GM21390 (cell line): Measurements from ENCODE around the gene CTAGE1.

ENCODE experiments used
- ATAC-seq: cut with Tn5 transposase; IDR thresholded peaks from one replicate; pipeline ENCODE4 v1.9.1; 2021; ENCODE audit not compliant: unreplicated experiment

CTAGE1 gene

DNA sequence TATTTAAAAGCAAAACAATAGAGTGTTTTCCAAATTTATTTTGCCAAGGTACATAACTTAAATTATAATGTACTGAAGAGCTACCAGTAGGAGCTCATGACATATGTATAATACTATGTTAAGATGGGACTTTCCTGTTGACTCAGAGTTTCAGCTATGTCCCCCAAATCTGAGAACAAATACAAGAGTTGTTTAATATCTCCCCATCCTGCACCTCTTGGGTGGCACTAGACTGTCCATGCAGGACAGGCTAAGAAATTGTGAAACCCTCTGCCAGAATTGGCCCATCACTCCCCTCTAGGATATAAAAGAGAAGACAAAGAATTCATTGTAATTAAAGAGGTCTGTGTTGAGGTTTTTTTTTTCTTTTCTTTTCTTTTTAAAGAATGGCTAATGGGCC is 21.7 kb upstream of the CTAGE1 start:
- no peak for ATAC-seq

DNA sequence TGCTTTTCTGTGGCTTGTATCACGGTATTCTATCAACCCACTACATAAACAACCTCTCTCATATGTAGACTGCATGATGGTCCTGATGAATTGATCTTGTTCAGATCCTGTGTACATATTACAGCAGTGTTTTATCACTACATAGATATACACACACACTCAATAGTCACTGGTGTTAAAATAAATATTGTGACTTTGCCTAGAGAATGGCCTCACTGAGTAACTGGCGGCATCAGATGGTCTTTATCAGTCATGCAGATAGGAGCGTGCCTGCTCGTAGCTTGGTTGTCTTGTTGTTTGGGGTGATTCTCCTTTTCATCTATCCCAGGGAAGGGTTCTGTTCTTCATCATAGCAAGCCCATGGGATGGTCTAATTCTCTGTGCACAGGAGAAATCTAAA is 18.4 kb upstream of the CTAGE1 start:
- ATAC-seq = no peak

DNA sequence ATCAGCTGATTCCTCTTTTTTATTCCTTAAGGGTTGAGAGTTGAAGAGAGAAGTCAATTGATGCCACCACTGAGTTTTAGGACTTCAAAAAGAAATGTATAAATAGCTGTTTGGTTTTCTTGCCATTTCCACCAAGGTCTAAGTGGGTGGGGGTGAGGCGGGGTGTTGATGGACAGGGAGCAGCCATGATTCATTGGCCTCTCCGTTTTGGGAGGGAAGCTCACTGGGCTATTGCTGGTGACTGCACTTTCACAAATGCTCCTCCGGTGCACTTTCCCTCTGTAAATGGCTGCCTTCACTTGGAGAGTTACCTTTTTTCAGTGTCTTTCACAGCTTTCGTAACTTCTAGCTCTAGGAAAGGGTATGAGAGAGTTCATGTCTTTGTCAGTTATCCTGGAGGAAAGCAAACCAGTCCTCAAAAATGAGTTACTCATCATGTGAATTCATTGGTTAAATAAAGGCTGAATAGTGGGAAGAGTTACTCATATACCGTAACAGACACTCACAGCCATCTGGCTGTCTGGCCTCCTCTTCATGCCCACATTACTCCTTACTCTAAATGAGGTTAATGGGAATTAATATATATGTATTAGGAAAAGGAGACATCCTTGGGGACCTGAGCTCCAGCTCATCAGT is 17.4 kb upstream of the CTAGE1 start:
- no peak for ATAC-seq

DNA sequence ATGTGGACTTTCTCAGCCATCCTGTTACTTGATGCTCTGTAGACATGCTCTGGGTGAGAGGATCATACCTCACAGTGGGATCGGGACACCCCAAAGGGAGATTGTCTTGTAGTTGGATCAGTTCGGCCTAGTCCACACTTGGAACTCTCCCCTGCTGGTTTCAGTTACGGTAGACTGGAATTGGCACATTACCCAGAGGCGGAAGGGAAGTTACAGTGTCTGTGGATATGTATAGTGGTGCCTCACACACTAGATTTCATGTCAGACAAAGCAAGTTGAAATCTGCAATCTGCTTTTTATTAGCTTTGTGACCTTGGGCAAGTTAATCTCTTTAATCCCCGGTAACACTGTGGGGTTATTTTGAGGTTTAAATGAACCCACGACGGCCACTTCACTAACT is 16.2 kb upstream of the CTAGE1 start:
- ATAC-seq = no peak

DNA sequence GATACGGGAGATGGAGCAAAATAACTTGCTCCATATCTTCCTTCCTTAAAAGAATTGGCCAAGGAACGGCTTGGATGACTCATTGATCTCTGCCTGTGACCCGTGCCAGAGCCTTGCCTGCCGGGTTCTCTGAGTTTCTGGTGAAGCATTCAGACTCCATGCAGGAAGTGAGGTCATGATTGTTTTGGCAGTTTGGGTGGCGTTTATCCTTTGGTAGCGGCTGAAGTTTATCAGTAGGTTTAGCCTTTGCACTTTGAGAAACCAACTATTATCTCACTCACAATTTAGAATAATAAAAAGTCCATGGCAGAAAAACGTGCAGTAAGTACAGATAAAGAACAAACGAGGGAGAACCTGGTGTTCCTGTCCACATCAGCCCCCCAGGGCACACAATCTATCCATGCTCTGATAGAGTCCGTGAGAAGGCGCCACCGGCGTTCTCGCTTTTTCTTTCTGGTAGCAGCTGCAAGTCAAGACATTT is 15.0 kb upstream of the CTAGE1 start:
- ATAC-seq = no peak

DNA sequence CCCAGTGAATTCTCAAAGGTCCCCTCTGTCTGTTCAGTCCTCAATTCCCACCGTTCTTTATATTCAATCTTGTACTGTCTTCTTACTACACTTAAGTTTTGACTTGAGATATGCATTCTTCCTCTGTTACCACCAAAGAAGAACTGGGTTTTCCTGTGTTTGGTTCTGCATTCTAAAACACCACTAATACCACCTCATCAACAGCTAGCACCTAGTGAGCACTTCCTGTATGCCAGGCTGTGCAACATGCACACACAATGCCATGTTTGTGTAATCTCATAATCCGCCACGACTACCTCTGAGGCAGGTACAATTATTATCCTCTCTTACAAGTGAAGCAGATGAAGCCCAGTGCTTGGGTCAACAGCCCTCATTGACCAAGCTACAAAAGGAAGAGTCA is 11.8 kb upstream of the CTAGE1 start:
- ATAC-seq = no peak

DNA sequence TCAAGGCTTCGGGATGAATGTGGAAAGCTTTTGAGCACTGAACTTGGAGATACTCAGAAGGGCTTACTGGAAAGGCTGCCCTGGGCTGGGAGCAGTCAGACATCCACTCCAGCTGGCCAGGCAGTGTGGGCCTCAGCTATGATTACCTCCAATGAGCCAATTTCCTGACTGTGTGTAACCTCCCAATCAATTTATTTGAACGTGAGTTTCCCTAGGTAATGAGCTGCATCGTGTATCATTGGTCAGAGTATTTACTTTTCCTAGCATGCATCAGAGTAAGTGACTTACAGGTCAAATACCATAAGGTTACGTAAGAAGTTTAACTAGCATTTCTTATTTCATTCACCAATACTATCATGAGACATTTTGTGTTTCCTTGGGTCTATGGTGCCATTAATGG is 11.0 kb upstream of the CTAGE1 start:
- ATAC-seq = no peak

DNA sequence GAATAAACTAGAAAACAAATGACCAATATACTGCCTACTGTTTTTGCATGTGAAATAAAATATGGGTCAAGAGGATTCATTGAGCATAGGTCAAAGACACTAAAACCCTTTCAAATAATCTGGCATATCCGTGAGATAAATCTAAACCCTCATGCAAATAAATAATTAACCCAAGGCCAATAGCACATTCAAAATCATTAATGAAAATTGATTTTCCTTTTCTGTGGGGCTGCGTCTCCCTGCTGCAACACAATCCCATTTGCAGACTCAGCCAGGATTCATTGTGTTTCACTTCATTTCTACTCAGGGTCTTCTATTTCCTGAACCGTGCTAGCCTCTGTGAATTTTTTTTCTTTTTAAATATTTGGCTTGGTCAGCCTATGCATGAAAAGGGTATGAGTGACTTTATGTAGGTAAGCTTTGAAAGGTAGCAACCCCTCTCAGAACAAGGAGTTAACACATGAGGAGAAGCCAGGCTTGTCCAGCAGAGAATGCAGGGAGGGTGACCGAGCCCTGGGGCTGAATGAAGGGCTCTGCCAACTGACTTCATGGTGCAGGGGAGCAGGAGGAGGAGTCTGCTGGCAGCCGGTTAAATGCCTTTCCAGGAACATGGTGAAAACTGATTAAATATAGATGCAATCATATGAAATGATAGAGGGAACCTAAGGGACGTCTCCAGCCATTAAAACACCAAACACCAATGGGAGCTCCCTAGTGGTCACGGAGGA is 10.3 kb upstream of the CTAGE1 start:
- ATAC-seq = no peak

DNA sequence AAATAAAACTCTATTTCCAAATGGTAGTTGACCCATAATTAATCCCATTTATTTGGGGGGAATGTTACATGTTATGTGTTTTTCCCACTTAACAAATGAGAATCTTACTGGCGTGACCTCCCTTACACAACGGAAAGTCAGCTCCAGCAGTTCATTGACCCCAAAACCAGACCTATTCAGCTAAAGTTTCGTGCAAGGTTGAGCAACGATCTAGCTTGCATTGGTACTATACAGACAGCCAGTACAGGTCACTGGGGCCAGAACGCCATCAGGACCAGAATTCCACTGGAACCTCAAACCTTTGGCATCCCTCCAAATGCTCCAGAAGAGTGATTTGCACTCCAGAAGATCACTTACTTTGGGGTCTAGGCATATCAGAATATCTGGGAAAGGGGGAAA is 6.8 kb upstream of the CTAGE1 start:
- no peak for ATAC-seq

DNA sequence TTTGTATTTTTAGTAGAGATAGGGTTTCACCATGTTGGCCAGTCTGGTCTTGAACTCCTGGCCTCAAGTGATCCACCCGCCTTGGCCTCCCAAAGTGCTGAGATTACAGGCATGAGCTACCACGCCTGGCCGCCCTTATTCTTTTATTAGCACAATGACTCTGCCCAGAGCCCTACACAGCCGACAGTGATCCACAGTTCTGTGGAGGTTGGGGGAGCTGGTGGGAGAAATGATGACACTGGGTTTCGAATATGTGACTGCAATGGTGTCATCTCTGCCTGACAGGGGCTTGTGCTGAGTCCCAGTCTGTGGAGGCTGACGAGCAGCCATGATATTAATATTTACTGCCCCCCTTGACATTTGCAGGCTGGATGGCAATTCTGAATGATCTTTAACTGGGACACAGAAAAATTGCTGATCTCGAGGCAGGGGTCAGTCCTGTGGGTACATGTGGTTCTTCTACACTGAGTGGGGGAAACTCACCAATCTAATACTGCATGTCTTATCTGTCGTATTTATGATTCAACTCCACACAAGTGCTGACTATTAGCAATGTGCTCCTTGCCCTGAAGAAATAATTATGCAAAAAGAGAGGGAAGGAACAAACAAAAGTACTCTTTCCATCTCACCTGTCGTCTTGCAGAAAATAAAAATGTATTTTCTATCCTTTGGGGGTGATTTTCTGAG is 6.3 kb upstream of the CTAGE1 start:
- ATAC-seq = no peak

DNA sequence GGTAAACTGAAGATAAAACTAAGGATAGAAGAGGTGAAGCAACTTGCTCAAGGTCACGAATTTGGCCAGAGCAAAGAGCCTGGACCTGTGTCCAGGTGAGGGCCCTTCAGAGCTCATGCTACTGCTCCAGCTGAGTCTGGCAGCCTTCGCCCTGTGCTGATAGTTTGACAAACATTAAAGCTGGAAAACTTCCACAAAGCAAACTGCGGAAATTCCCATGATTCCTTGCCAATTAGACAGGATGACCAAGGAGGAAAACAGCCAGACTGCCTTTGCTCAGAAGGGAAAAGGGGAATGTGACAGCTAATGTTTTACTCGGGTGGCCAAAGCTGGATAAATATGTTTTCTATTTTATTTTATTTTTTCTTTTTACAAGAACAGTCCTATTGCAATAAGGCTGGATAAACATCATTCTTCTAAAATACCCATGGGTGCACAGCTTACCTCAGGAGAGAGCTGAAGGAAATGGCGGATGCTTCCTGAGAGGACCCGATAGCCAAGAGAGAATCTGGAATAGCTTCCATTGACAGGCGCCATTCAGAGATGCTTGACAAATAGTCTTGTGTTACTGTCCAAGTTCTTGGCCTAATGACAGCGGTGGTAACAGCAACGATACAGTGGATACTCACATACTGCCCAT is 5.3 kb upstream of the CTAGE1 start:
- ATAC-seq = no peak

DNA sequence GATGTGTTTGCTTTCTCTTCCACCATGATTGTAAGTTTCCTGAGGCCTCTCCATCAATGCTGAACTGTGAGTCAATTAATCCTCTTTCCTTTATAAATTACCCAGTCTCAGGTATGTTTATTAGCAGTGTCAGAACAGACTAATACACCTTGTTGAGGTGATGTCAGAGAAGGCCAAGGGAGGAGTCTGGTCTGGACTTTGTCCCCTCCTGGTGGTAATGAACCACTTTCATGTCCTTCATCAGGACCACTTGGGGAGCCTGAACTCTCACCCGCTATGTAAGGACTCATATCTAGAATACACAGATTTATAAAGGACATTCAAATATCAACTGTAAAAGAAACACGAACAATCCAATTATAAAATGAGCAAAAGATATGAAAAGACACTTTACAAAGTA is 2.9 kb upstream of the CTAGE1 start:
- no peak for ATAC-seq

DNA sequence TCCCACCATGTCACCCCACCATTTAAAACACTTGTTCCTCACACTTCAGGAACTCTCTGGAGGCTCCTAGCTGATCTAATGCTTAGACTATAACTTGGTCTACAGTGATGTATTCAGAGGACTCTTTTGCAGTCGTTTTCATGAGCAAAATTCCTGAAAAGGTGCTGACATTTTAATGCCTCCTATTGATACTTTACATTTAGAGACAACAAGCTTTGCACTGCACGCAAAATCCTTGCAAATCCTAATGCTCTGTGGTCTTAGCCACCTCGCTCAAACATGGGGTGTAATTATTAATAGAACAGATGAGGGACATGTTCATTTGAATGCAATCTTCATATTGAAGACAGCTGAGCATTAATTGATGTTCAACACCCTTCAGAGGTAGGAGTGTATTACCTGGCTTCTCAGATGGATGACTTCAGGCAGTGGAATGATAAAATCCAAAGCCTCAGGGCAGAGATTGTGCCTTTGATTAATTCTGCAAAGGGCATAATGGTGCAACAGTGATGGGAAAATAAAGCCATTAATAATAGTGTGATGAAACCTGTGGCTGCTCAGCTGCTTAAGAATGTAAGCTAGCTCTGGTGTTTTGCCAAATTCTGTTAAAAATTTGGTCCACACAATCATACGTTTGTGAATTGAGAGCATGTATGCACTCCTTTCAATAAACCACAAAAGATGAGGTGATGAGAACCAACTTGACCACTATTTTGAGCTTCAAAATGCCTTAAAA is 5.4 kb downstream of the CTAGE1 start:
- no peak for ATAC-seq

DNA sequence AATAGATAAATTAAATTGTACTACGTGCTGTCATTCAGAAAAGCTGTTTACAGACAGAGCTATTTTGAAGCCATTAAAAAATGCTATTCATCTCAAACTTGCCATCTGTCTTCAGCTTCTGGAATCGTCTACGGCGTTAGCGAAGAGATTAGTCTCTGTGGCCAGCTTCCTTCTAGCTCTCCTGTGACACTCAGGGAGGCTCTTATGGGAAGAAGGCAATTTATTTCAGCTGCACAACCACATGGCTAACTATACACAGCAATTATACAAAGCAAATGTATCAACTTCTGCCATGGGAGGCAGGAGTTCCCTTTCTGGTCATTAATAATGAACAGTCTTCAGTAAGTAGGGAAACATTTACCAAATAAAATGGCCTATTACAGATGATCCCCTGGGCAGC is 6.3 kb downstream of the CTAGE1 start:
- no peak for ATAC-seq

DNA sequence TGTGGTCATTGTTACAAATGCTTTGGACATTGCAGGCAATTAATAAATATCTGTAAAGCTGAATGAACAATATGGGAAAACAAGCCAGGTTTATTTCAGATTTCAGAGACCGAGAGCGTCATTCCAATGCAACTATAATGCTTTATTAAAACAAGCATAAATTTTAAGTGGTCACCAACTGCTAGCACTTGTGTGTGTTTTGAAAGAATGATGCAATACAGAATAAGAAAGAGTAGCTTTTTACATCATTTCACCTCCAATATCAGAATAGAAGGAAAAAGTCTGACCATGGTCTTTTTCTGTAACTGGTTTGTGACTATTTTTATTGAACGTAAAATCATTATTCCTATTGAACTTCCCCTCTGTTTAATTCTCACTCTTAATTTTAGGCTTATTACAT is 7.6 kb downstream of the CTAGE1 start:
- no peak for ATAC-seq

DNA sequence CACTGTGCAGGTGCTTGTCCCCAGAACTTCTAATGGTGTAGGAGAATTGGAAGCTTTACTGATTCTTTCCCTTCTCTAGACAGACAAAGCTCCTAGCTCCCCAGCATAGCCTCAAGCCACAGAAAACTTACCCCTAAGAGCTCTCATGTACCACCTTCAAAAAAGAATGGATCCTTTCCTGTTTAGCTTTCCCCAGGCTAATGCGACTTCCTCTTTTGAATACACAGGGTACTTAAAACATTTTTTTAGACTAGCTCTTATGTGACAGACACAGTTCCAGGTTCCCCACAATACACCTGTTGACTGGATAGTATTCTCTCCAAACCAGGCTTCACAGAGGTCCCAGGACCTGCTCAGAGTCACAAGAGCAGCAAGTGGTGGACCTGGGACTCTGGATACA is 8.3 kb downstream of the CTAGE1 start:
- no peak for ATAC-seq

DNA sequence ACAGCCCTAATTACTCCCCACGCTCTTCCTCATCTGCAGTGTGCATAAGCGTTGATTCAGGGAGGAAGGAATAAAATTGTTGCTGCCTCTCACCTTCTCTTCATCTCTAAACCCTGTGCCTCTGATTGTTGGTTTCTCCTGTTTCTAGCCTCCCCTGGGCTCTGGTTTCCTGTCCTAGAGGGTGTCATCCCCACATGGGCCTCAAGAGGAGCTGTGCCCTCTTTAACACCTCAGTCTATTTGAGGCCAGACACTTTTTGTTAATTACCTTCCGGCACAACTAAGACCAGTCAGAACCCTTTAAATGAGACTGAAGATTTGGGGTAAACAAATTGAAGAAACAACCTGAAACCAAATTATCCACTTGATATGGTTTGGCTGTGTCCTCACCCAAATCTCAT is 9.7 kb downstream of the CTAGE1 start:
- no peak for ATAC-seq

DNA sequence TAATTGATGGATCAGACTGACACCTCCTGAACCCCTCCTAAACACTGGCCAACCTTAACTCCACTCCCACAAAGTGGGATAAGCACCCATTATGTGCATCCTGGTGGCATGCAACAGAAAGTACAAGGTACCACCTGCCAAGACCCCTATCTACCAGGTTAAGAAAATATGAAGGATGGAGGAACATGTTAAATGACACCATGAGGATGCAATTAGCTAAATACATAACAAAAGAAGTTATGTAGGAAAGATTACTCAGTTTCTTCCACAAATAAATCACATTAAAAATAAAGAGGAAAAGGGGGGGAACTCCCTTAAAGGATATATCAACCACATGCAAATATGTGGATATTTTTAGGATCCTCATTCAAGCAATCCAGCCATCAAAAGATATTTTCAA is 12.6 kb downstream of the CTAGE1 start:
- ATAC-seq = no peak

DNA sequence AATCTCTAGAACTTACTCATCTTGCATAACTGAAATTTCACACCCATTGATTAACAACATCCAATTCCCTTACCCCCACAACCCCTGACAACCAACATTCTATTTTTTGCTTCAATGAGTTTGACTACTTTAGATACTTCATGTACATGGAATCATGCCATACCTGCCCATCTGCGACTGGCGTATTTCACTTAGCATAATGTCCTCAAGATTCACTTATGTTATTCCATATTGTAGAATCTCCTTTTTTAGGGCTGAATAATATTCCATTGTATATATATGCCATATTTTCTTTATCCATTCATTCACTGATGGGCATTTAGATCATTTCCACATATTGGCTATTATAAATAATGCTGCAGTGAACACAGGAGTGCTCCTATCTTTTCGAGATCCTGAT is 13.8 kb downstream of the CTAGE1 start:
- ATAC-seq = no peak

DNA sequence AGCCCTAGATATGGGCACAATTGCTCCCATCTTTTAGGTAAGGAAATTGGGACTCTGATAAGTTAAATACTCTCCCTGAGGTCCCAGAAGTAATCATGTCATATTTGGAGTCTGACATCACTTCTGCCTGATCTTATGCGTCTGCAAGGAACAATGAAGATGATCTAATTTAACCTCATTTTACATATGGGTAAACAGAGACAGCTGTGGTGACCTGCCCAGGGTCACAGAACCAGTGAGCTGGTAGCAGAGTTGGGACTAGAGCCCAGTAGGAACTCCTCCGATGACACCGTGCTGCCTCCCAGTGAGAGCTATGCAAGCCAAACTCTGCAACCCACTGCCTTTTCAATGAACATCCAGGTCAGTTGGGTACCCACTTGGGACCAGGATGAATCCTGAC is 17.8 kb downstream of the CTAGE1 start:
- ATAC-seq = no peak

DNA sequence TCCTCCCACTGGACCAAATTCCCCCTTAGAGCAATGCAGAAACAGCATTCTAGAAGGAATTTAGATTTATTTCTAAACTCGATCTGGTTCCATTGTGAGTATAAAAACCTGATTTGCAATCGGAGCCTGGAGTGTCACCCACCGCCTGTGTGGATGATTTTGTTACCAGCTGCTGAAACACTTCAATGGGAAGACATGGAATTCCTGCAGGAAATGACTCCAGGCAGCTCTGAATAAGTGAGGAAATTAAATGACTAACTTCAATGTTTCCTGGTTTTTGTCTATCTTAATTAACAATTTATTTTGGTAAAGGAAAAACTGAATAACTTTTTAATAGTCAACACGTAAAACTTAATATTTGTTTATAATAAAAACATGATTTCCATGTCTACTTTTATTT is 19.3 kb downstream of the CTAGE1 start:
- no peak for ATAC-seq
